Fibroblast of villous mesenchyme (primary cell): ENCODE results near the gene MIF. TPM values are rescaled to one million over a fixed set of nuclear protein-coding genes. Genes with fewer than 3 reads are reported as not detected.
A peak's percentile ranks its signal among the peaks of the same experiment; 100 is the strongest.
"Not testable (repeated sequence)": the region's sequence is repeated elsewhere in the genome, so short reads cannot be mapped to it uniquely, and the experiment has no call there.

Experiments
- DNase-seq: peaks from one replicate; pipeline ENCODE4 v3.0.0-alpha.2; 2010; ENCODE audit warnings: low read depth
- H3K4me3 ChIP-seq: 2 replicates; pipeline ENCODE4 v1.5.1; 2011; ENCODE audit warnings: low read depth, mild to moderate bottlenecking, low read length
- CTCF ChIP-seq: IDR thresholded peaks from 2 replicates; pipeline ENCODE4 v1.5.1; 2012; ENCODE audit warnings: low read depth, mild to moderate bottlenecking, low read length; ENCODE audit not compliant: insufficient read depth
- total RNA-seq: library from RNA; depleted of rRNA; stranded (reverse); fragments of >200 nt; gene quantifications from 2 replicates; pipeline ENCODE4 v1.2.3, GENCODE V29; 2012

The MIF gene
- total RNA-seq, 1 donor: 133 TPM

- TF ChIP-seq CTCF: peak; percentile 94
- peak overlapping the region; percentile 7 for H3K4me3 ChIP-seq
- peak; percentile 72 for DNase-seq
Measured at GRCh38 chr22:23849009-23850006, 44.9 kb upstream of the MIF start.

GRCh38 chr22:23850136-23850611, 44.0 kb upstream of the MIF start:
- DNase-seq: no peak
- TF ChIP-seq CTCF: no peak

GRCh38 chr22:23856721-23857605, 37.2 kb upstream of the MIF start:
- H3K4me3 ChIP-seq: peak overlapping the region; percentile 75

More at GRCh38 chr22:23850136-23850611, 44.0 kb upstream of the MIF start:
- H3K4me3 ChIP-seq: no peak overlapping the region

GRCh38 chr22:23857606-23858483, 36.3 kb upstream of the MIF start, which contains the start of gene SLC2A11:
Gene SLC2A11 (plus strand): TSS chr22:23857875. CDS start chr22:23858000, 125 bp downstream.
- peak within 1 kb of the TSS; percentile 75 for H3K4me3 ChIP-seq
- TF ChIP-seq CTCF: peak; percentile 16
- DNase-seq: peak; percentile 97

More at GRCh38 chr22:23856721-23857605, 37.2 kb upstream of the MIF start:
- DNase-seq: peak; percentile 40
- TF ChIP-seq CTCF: no peak

GRCh38 chr22:23858484-23858815, 35.7 kb upstream of the MIF start:
- H3K4me3 ChIP-seq: peak overlapping the region; percentile 75
- DNase-seq: no peak
- no peak for TF ChIP-seq CTCF

- H3K4me3 ChIP-seq: no peak overlapping the region
- DNase-seq: no peak
- TF ChIP-seq CTCF: no peak
Measured at GRCh38 chr22:23859201-23859600, 35.0 kb upstream of the MIF start.

- DNase-seq, H3K4me3 ChIP-seq: not testable (repeated sequence)
Measured at GRCh38 chr22:23860187-23860586, 34.0 kb upstream of the MIF start.
